SK-N-MC (cell line): ENCODE data around the gene TMEM200C.
A peak's percentile ranks its signal among the peaks of the same experiment; 100 is the strongest.

Experiments used
- DNase-seq: peaks from one replicate; pipeline ENCODE4 v3.0.0-alpha.2; 2011; ENCODE audit warnings: low read depth, low spot score
- H3K27ac ChIP-seq: fragments of 200-600 bp; sonication (generic); 2 replicates; pipeline ENCODE4 v1.5.1; 2016; ENCODE audit warnings: mixed run types
- H3K36me3 ChIP-seq: fragments of 200-600 bp; sonication (generic); 2 replicates; pipeline ENCODE4 v1.6.1; 2017; ENCODE audit warnings: antibody characterized with exemption, low read length, mixed read lengths; ENCODE audit not compliant: insufficient read depth
- H3K4me3 ChIP-seq: fragments of 200-600 bp; sonication (generic); 2 replicates; pipeline ENCODE4 v1.5.1; 2016
- H3K9ac ChIP-seq: fragments of 200-600 bp; sonication (generic); 2 replicates; pipeline ENCODE4 v1.8.0; 2017; ENCODE audit warnings: mixed run types, mixed read lengths; ENCODE audit not compliant: insufficient read length
- H3K9me3 ChIP-seq: fragments of 200-600 bp; sonication (generic); 2 replicates; pipeline ENCODE4 v1.6.1; 2017; ENCODE audit warnings: low read depth, mild to moderate bottlenecking, antibody characterized with exemption, low read length, moderate library complexity, mixed read lengths
- EZH2 ChIP-seq: fragments of 200-600 bp; sonication (generic); IDR thresholded peaks from one replicate; pipeline ENCODE4 v1.6.1; 2017; ENCODE audit warnings: antibody characterized with exemption
- FOXP2 ChIP-seq: optimal IDR thresholded peaks from 2 replicates; pipeline ENCODE3; 2011; ENCODE audit warnings: mild to moderate bottlenecking, moderate library complexity; ENCODE audit not compliant: insufficient read depth; ENCODE audit errors: extremely low read length, control extremely low read depth
- POLR2AphosphoS5 ChIP-seq: IDR thresholded peaks from 2 replicates; pipeline ENCODE4 v1.6.1; 2012; ENCODE audit warnings: mild to moderate bottlenecking, low read depth, low read length, borderline replicate concordance

TMEM200C gene

GRCh38 chr18:5895876-5896740, 786 bp upstream of the TMEM200C start:
- Histone ChIP-seq H3K4me3 (peak overlapping the region; percentile 81), H3K27ac (no peak overlapping the region), H3K9ac (peak overlapping the region; percentile 69)

GRCh38 chr18:5894611-5895298, 567 bp downstream of the TMEM200C start:
- no peaks in the 10 kb centered on the region for H3K36me3 ChIP-seq
- peak overlapping the region; percentile 75 for H3K9ac ChIP-seq
- TF ChIP-seq EZH2 (no peak), FOXP2 (no peak), POLR2AphosphoS5 (no peak)
- DNase-seq, result no peak
- H3K9me3 ChIP-seq, result no peaks in the 10 kb centered on the region
- peak overlapping the region; percentile 86 for H3K4me3 ChIP-seq
- no peak overlapping the region for H3K27ac ChIP-seq

More at GRCh38 chr18:5895876-5896740, 786 bp upstream of the TMEM200C start:
- DNase-seq, result no peak
- Histone ChIP-seq H3K36me3 (no peaks in the 10 kb centered on the region), H3K9me3 (no peaks in the 10 kb centered on the region)
- TF ChIP-seq FOXP2 (no peak), POLR2AphosphoS5 (no peak), EZH2 (no peak)

GRCh38 chr18:5893956-5894610, 1.2 kb downstream of the TMEM200C start:
- Histone ChIP-seq H3K27ac (no peak overlapping the region), H3K9ac (peak overlapping the region; percentile 75), H3K9me3 (no peaks in the 10 kb centered on the region), H3K36me3 (no peaks in the 10 kb centered on the region), H3K4me3 (peak overlapping the region; percentile 86)
- no peak for DNase-seq
- TF ChIP-seq FOXP2 (no peak), EZH2 (no peak), POLR2AphosphoS5 (no peak)

GRCh38 chr18:5892823-5893431, 2.4 kb downstream of the TMEM200C start:
- DNase-seq, result no peak
- no peaks in the 10 kb centered on the region for H3K9me3 ChIP-seq
- H3K4me3 ChIP-seq, result no peak overlapping the region
- TF ChIP-seq FOXP2 (no peak), POLR2AphosphoS5 (no peak), EZH2 (no peak)
- no peaks in the 10 kb centered on the region for H3K36me3 ChIP-seq
- H3K27ac ChIP-seq, result no peak overlapping the region
- no peak overlapping the region for H3K9ac ChIP-seq

- TF ChIP-seq POLR2AphosphoS5, result no peak
- no peak for TF ChIP-seq EZH2
- Histone ChIP-seq H3K9me3 (no peaks in the 10 kb centered on the region), H3K27ac (no peak overlapping the region), H3K4me3 (no peak overlapping the region), H3K9ac (no peak overlapping the region), H3K36me3 (no peaks in the 10 kb centered on the region)
- DNase-seq, result no peak
Measured at GRCh38 chr18:5891854-5892215, 3.5 kb downstream of the TMEM200C start.

GRCh38 chr18:5891184-5891853, 4.0 kb downstream of the TMEM200C start:
- TF ChIP-seq POLR2AphosphoS5 (no peak), EZH2 (no peak), FOXP2 (no peak)
- no peak overlapping the region for H3K4me3 ChIP-seq
- no peak for DNase-seq
- H3K9me3 ChIP-seq, result no peaks in the 10 kb centered on the region
- H3K36me3 ChIP-seq, result no peaks in the 10 kb centered on the region
- H3K9ac ChIP-seq, result no peak overlapping the region
- H3K27ac ChIP-seq, result no peak overlapping the region

GRCh38 chr18:5890331-5891183, 4.8 kb downstream of the TMEM200C start:
- H3K36me3 ChIP-seq, result no peaks in the 10 kb centered on the region
- no peak overlapping the region for H3K4me3 ChIP-seq
- no peak overlapping the region for H3K27ac ChIP-seq
- DNase-seq, result no peak
- H3K9ac ChIP-seq, result no peak overlapping the region
- no peaks in the 10 kb centered on the region for H3K9me3 ChIP-seq
- TF ChIP-seq EZH2, result no peak
- no peak for TF ChIP-seq POLR2AphosphoS5
- no peak for TF ChIP-seq FOXP2
